Activated CD8-positive, alpha-beta memory T cell treated with anti-CD3 and anti-CD28 coated beads, Interleukin-2, amount 10 ng/mL, durations not matched to agents 7 days and 5 days (primary cell): ENCODE data around the gene ANKRD16. TPM values are rescaled to one million over a fixed set of nuclear protein-coding genes. Genes with fewer than 3 reads are reported as not detected.
"Not testable (repeated sequence)": the region's sequence is repeated elsewhere in the genome, so short reads cannot be mapped to it uniquely, and the experiment has no call there.

Experiments used
- ATAC-seq: fragments of 150-1000 bp; cut with Tn5 transposase; one replicate; pipeline ENCODE4 v1.10.0; 2021; ENCODE audit warnings: moderate library complexity
- CTCF ChIA-PET: fragments of 350-600 bp; sonication (Branson Sonifier 250); formaldehyde crosslinking; loops from one replicate; lab custom pipeline; 2021; ENCODE audit warnings: antibody characterized with exemption; lab: Charles Lee
- DNase-seq: peaks from one replicate; pipeline ENCODE4 v3.0.0-alpha.2; 2020
- H3K27ac Mint-ChIP-seq: one replicate; pipeline ENCODE4 v1.8.0; 2021; ENCODE audit warnings: mild to moderate bottlenecking, mixed read lengths
- H3K27me3 Mint-ChIP-seq: one replicate; pipeline ENCODE4 v1.8.0; 2021; ENCODE audit warnings: mixed read lengths
- H3K36me3 Mint-ChIP-seq: one replicate; pipeline ENCODE4 v1.8.0; 2021; ENCODE audit warnings: mild to moderate bottlenecking, mixed read lengths
- H3K4me1 Mint-ChIP-seq: one replicate; pipeline ENCODE4 v1.8.0; 2021; ENCODE audit warnings: mixed read lengths
- H3K4me3 Mint-ChIP-seq: one replicate; pipeline ENCODE4 v1.8.0; 2021; ENCODE audit warnings: mild to moderate bottlenecking, moderate library complexity, mixed read lengths
- H3K9me3 Mint-ChIP-seq: one replicate; pipeline ENCODE4 v1.8.0; 2022; ENCODE audit warnings: low read depth, mixed read lengths
- total RNA-seq, 2 experiments: library from RNA; stranded (reverse); gene quantifications; one replicate each; pipeline ENCODE4 v1.2.3, GENCODE V29; 2021

The ANKRD16 gene
- total RNA-seq, 2 experiments from 2014 or later: 4.6 to 4.7 TPM

- ATAC-seq (no peak), DNase-seq (no peak)
- no peak overlapping the region for H3K27ac Mint-ChIP-seq
- H3K27me3 Mint-ChIP-seq: no peaks in the 10 kb centered on the region
- H3K4me1 Mint-ChIP-seq: peaks cover 28% of the 10 kb centered on the region
- H3K4me3 Mint-ChIP-seq: no peak overlapping the region
- no peaks in the 10 kb centered on the region for H3K9me3 Mint-ChIP-seq
- CTCF ChIA-PET: interaction anchor here (1.1 to 1.2 kb wide), 2 partner anchors 14 to 445 kb away, joined by 3 to 4 read pairs; no protein-coding TSS in a partner anchor
- H3K36me3 Mint-ChIP-seq: peaks cover 15% of the 10 kb centered on the region
Observed at GRCh38 chr10:5887029-5887428, 2.7 kb downstream of the ANKRD16 start.

- CTCF ChIA-PET: interaction anchor here (0.7 to 1.4 kb wide), 2 partner anchors 77 to 93 kb away, joined by 3 read pairs; no protein-coding TSS in a partner anchor
- H3K27ac Mint-ChIP-seq: no peak overlapping the region
- H3K9me3 Mint-ChIP-seq: no peaks in the 10 kb centered on the region
- H3K4me1 Mint-ChIP-seq: peaks cover 15% of the 10 kb centered on the region
- no peaks in the 10 kb centered on the region for H3K27me3 Mint-ChIP-seq
- H3K36me3 Mint-ChIP-seq: peaks cover 14% of the 10 kb centered on the region
- ATAC-seq (no peak), DNase-seq (no peak)
- H3K4me3 Mint-ChIP-seq: no peak overlapping the region
Observed at GRCh38 chr10:5885619-5886018, 4.1 kb downstream of the ANKRD16 start.

GRCh38 chr10:5882961-5883360 lies 6.7 kb downstream of the ANKRD16 start:
- H3K4me1 Mint-ChIP-seq: peaks cover 6% of the 10 kb centered on the region

GRCh38 chr10:5877041-5877440 lies 12.7 kb downstream of the ANKRD16 start:
- H3K36me3 Mint-ChIP-seq, H3K27ac Mint-ChIP-seq, H3K9me3 Mint-ChIP-seq, H3K4me3 Mint-ChIP-seq, DNase-seq, H3K27me3 Mint-ChIP-seq, ATAC-seq, H3K4me1 Mint-ChIP-seq: not testable (repeated sequence)
- CTCF ChIA-PET: interaction anchor here (1.5 to 2.1 kb wide), 2 partner anchors 13 to 248 kb away, joined by 7 to 10 read pairs; partner anchors contain the start of genes ANKRD16 and FBH1

More at GRCh38 chr10:5882961-5883360, 6.7 kb downstream of the ANKRD16 start:
- no peaks in the 10 kb centered on the region for H3K9me3 Mint-ChIP-seq
- no peak overlapping the region for H3K27ac Mint-ChIP-seq
- DNase-seq (no peak), ATAC-seq (no peak)
- no peak overlapping the region for H3K4me3 Mint-ChIP-seq
- peaks cover 18% of the 10 kb centered on the region for H3K36me3 Mint-ChIP-seq
- CTCF ChIA-PET: no interaction called here
- H3K27me3 Mint-ChIP-seq: no peaks in the 10 kb centered on the region

GRCh38 chr10:5876181-5876768 lies 13.4 kb downstream of the ANKRD16 start:
- Mint-ChIP-seq H3K36me3 (peaks cover 4% of the 10 kb centered on the region), H3K27ac (no peak overlapping the region), H3K27me3 (no peaks in the 10 kb centered on the region), H3K4me3 (no peak overlapping the region), H3K4me1 (peaks cover 4% of the 10 kb centered on the region), H3K9me3 (no peaks in the 10 kb centered on the region)
- no peak for DNase-seq
- CTCF ChIA-PET: interaction anchor here (1.5 to 2.1 kb wide), 2 partner anchors 14 to 247 kb away, joined by 7 to 10 read pairs; partner anchors contain the start of genes ANKRD16 and FBH1
- no peak for ATAC-seq

GRCh38 chr10:5873515-5873995 lies 16.1 kb downstream of the ANKRD16 start:
- Mint-ChIP-seq H3K27ac (no peak overlapping the region), H3K9me3 (peaks cover 3% of the 10 kb centered on the region), H3K4me3 (no peak overlapping the region), H3K36me3 (peaks cover 1% of the 10 kb centered on the region), H3K27me3 (no peaks in the 10 kb centered on the region), H3K4me1 (peaks cover 4% of the 10 kb centered on the region)
- CTCF ChIA-PET: interaction anchor here (0.9 to 3.3 kb wide), 12 partner anchors 11 to 432 kb away, joined by 3 to 17 read pairs (median 4); partner anchors contain the start of genes ANKRD16 and FBH1
- peak; percentile 71 for DNase-seq
- peak; percentile 86 for ATAC-seq

- Mint-ChIP-seq H3K9me3 (peaks cover 3% of the 10 kb centered on the region), H3K4me1 (peaks cover 4% of the 10 kb centered on the region), H3K4me3 (no peak overlapping the region), H3K27ac (no peak overlapping the region), H3K36me3 (peaks cover 2% of the 10 kb centered on the region), H3K27me3 (no peaks in the 10 kb centered on the region)
- no peak for DNase-seq
- CTCF ChIA-PET: interaction anchor here (1.3 to 2.4 kb wide), 2 partner anchors 18 to 48 kb away, joined by 3 to 6 read pairs; partner anchors contain the start of genes ANKRD16 and FBH1
- no peak for ATAC-seq
Observed at GRCh38 chr10:5871596-5871995, 18.1 kb downstream of the ANKRD16 start.

- ATAC-seq: no peak
- peaks cover 3% of the 10 kb centered on the region for H3K9me3 Mint-ChIP-seq
- CTCF ChIA-PET: interaction anchor here (2.4 kb wide), 1 partner anchor 21 kb away, joined by 6 read pairs; the partner anchor contains the start of genes ANKRD16 and FBH1
- H3K4me3 Mint-ChIP-seq: no peak overlapping the region
- peaks cover 2% of the 10 kb centered on the region for H3K36me3 Mint-ChIP-seq
- H3K27me3 Mint-ChIP-seq: no peaks in the 10 kb centered on the region
- peaks cover 4% of the 10 kb centered on the region for H3K4me1 Mint-ChIP-seq
- no peak overlapping the region for H3K27ac Mint-ChIP-seq
- DNase-seq: no peak
Observed at GRCh38 chr10:5869156-5869555, 20.5 kb downstream of the ANKRD16 start.

- H3K27ac Mint-ChIP-seq, ATAC-seq, H3K36me3 Mint-ChIP-seq, CTCF ChIA-PET, H3K9me3 Mint-ChIP-seq, H3K27me3 Mint-ChIP-seq, H3K4me1 Mint-ChIP-seq, H3K4me3 Mint-ChIP-seq: not testable (repeated sequence)
- DNase-seq: peak; percentile 8
Observed at GRCh38 chr10:5868383-5868782, 21.3 kb downstream of the ANKRD16 start.

- H3K36me3 Mint-ChIP-seq, ATAC-seq, CTCF ChIA-PET: not testable (repeated sequence)
Observed at GRCh38 chr10:5867091-5867615, 22.5 kb downstream of the ANKRD16 start.

GRCh38 chr10:5866451-5867081 lies 23.1 kb downstream of the ANKRD16 start:
- DNase-seq: peak; percentile 15
- H3K9me3 Mint-ChIP-seq, H3K27me3 Mint-ChIP-seq, H3K4me3 Mint-ChIP-seq, H3K27ac Mint-ChIP-seq, H3K4me1 Mint-ChIP-seq, H3K36me3 Mint-ChIP-seq, ATAC-seq, CTCF ChIA-PET: not testable (repeated sequence)

More at GRCh38 chr10:5867091-5867615, 22.5 kb downstream of the ANKRD16 start:
- not testable (repeated sequence) for H3K9me3 Mint-ChIP-seq, H3K27ac Mint-ChIP-seq, DNase-seq, H3K4me3 Mint-ChIP-seq, H3K27me3 Mint-ChIP-seq, H3K4me1 Mint-ChIP-seq

GRCh38 chr10:5862981-5863685 lies 26.6 kb downstream of the ANKRD16 start:
- not testable (repeated sequence) for H3K36me3 Mint-ChIP-seq, H3K27me3 Mint-ChIP-seq, DNase-seq, H3K9me3 Mint-ChIP-seq, ATAC-seq, H3K27ac Mint-ChIP-seq, H3K4me3 Mint-ChIP-seq, H3K4me1 Mint-ChIP-seq
- CTCF ChIA-PET: interaction anchor here (0.8 to 1.2 kb wide), 3 partner anchors 10 to 421 kb away, joined by 3 to 4 read pairs (median 3); no protein-coding TSS in a partner anchor
